ENCODE data around the gene OSBPL10. TPM values are rescaled to one million over a fixed set of nuclear protein-coding genes. Genes with fewer than 3 reads are reported as not detected.

Gene OSBPL10
- total and polyA plus RNA-seq, 2 of the 8 experiments (the other 6 are each of a cell fraction or from before 2014, with no cell fraction given), result 26.2 to 86.7 TPM

DNA sequence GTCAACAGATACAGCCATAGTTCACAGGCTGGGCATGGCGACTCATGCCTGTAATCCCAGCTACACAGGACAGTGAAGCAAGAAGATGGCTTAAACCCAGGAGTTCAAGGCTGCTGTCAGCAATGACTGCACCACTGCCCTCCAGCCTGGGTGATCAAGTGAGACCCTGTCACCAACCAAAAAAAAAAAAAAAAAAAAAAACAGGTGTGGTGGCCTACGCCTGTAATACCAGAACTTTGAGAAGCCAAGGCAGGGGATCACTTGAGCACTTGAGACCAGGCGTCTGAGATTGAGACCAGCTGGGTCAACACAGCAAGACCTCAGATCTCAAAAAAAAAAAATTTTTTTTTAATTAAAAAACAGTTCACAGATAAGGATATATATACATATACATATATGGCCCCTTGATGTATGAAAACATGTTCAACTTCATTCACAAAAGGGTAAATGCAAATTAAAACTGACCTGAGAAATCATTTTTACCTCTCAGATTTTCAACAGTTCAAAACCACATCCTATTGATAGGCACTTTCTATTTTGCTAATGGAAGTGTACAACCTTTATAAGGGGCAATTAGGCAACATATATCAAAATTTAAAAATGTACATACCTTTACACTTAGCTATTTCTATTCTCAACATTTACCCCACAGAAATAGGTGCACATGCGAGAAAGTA lies 51.1 kb downstream of the OSBPL10 start:
- Histone ChIP-seq H3K4me1 (replicated peaks in 1 of 4; ENCODE audit: control insufficient read depth in 3 of 4, insufficient read depth in 4 of 4, low read length in 3 of 4) (peaks cover 2 to 16% (median 7%) of the 10 kb centered on the region in 4 experiments; a peak in 5 of 7 replicates), H3K4me2 (ENCODE audit: insufficient read depth in 1 of 2, low read depth in 2 of 2, low read length in 2 of 2) (no peak overlapping the region), H4K20me1 (replicated peaks in 1 of 2; ENCODE audit: control insufficient read depth in 1 of 2, insufficient read depth in 2 of 2, low read length in 2 of 2) (no peaks in the 10 kb centered on the region), H2BK15ac (ENCODE audit: low read length) (no peak overlapping the region), H2AFZ (ENCODE audit: low read length) (no peak overlapping the region), H2BK12ac (ENCODE audit: low read depth, low read length) (no peak overlapping the region), H3K23me2 (ENCODE audit: low read depth, low read length) (no peaks in the 10 kb centered on the region; the same call in 1 of the 2 replicates), H3K27ac (ENCODE audit: low read depth, low read length) (no peak overlapping the region), H3K9ac (replicated peaks in 1 of 4; ENCODE audit: extremely low read depth in 1 of 4, low read depth in 3 of 4, low read length in 3 of 4) (no peak overlapping the region), H3K23ac (ENCODE audit: insufficient read length) (no peak overlapping the region), H4K91ac (replicated peaks; ENCODE audit: insufficient read length, low read length) (no peak overlapping the region), H3K4ac (replicated peaks; ENCODE audit: insufficient read length, low read depth, low read length) (no peak overlapping the region), H3K79me1 (ENCODE audit: low read depth, low read length) (peaks cover 3% of the 10 kb centered on the region; the same call in 1 of the 2 replicates), H2BK20ac (ENCODE audit: low read length) (no peak overlapping the region), H3K9me3 (ENCODE audit: insufficient read depth in 2 of 2, low read depth in 1 of 2, low read length in 1 of 2) (no peaks in the 10 kb centered on the region), H3K79me2 (ENCODE audit: control insufficient read depth in 1 of 2, insufficient read depth in 2 of 2, low read length in 2 of 2) (peaks cover 3 to 88% of the 10 kb centered on the region in 2 experiments; a peak in 3 of 4 replicates), H4K8ac (ENCODE audit: extremely low read depth, insufficient read depth, low read length) (no peak overlapping the region), H2BK5ac (ENCODE audit: low read depth, low read length) (no peak overlapping the region), H3K4me3 (ENCODE audit: extremely low read depth in 1 of 4, insufficient read depth in 2 of 4, low read depth in 3 of 4, low read length in 4 of 4) (no peak overlapping the region), H3K27me3 (replicated peaks in 1 of 4; ENCODE audit: control insufficient read depth in 3 of 4, extremely low read depth in 1 of 4, insufficient read depth in 3 of 4, low read length in 3 of 4) (no peaks in the 10 kb centered on the region), H3K14ac (ENCODE audit: insufficient read length) (no peak overlapping the region), H4K5ac (ENCODE audit: insufficient read length, low read depth, low read length) (no peak overlapping the region), H2BK120ac (replicated peaks; ENCODE audit: low read depth, low read length) (no peak overlapping the region), H3K18ac (ENCODE audit: extremely low read depth, low read length) (no peak overlapping the region), H3K56ac (replicated peaks; ENCODE audit: insufficient read length, low read depth, low read length) (no peak overlapping the region), H3K36me3 (ENCODE audit: control insufficient read depth in 2 of 4, insufficient read depth in 4 of 4, low read length in 3 of 4) (no peaks in the 10 kb centered on the region), H2AK5ac (ENCODE audit: low read depth, low read length) (no peak overlapping the region)
- DNase-seq (ENCODE audit: low read depth in 1 of 2, low spot score in 2 of 2), result no peak
- TF ChIP-seq TBP (IDR thresholded peaks at IDR 0.05; ENCODE audit: low read depth, low read length) (no peak), ZNF274 (IDR thresholded peaks at IDR 0.05; ENCODE audit: borderline replicate concordance, extremely low read depth, low read length) (no peak), TEAD4 (IDR thresholded peaks at IDR 0.05; ENCODE audit: low read depth, low read length) (no peak), RFX5 (IDR thresholded peaks at IDR 0.05; ENCODE audit: borderline replicate concordance, low read depth, low read length) (no peak), PHF8 (conservative IDR thresholded peaks at IDR 0.05; ENCODE audit: low read depth, low read length) (no peak), KDM5A (IDR thresholded peaks at IDR 0.05; ENCODE audit: low read length) (no peak)
- WGBS, 2 experiments (ENCODE audit: extremely low coverage in 1 of 2, insufficient coverage in 1 of 2, insufficient read length in 1 of 2, insufficient replicate concordance in 2 of 2, low coverage in 1 of 2, low lambda C conversion rate in 2 of 2, missing lambda C conversion rate in 1 of 2), result 91% methylated on average over 4 of the region's 4 CpGs; no CpG with 5 or more reads in 1 of the 2 experiments
- FAIRE-seq, result no peak
- CTCF ChIA-PET (ENCODE audit: partially characterized antibody), result no interaction called here
- POLR2A ChIA-PET (ENCODE audit: partially characterized antibody), result interaction anchor here (0.9 kb wide), 1 partner anchor 34 kb away, joined by 3 read pairs; no protein-coding TSS in a partner anchor
